Stimulated activated CD8-positive, alpha-beta memory T cell treated with anti-CD3 and anti-CD28 coated beads, Interleukin-15, amount 100 ng/mL, for 24 hours (primary cell): ENCODE data around the gene PDE5A.
"Not testable (repeated sequence)": the region's sequence is repeated elsewhere in the genome, so short reads cannot be mapped to it uniquely, and the experiment has no call there.

ENCODE experiments used
- DNase-seq: peaks from one replicate; pipeline ENCODE4 v3.0.0-alpha.2; 2020; ENCODE audit warnings: low read depth

The PDE5A gene

GRCh38 chr4:119518915-119519410, 109.6 kb downstream of the PDE5A start:
- DNase-seq: no peak

GRCh38 chr4:119518230-119518892, 110.2 kb downstream of the PDE5A start:
- DNase-seq: no peak

- DNase-seq: no peak
Measured at GRCh38 chr4:119517361-119518229, 111.0 kb downstream of the PDE5A start.

- no peak for DNase-seq
Measured at GRCh38 chr4:119512398-119512797, 116.2 kb downstream of the PDE5A start.

GRCh38 chr4:119510395-119511149, 118.0 kb downstream of the PDE5A start:
- DNase-seq: no peak

GRCh38 chr4:119508281-119508680, 120.3 kb downstream of the PDE5A start:
- DNase-seq: no peak

GRCh38 chr4:119506806-119507205, 121.8 kb downstream of the PDE5A start:
- DNase-seq: no peak

- no peak for DNase-seq
Measured at GRCh38 chr4:119504616-119505015, 124.0 kb downstream of the PDE5A start.

- no peak for DNase-seq
Measured at GRCh38 chr4:119501740-119502139, 126.9 kb downstream of the PDE5A start.

- no peak for DNase-seq
Measured at GRCh38 chr4:119498527-119498926, 130.1 kb downstream of the PDE5A start.

GRCh38 chr4:119493886-119494285, 134.7 kb downstream of the PDE5A start:
- DNase-seq: no peak

GRCh38 chr4:119493419-119493818, 135.2 kb downstream of the PDE5A start:
- no peak for DNase-seq

- no peak for DNase-seq
Measured at GRCh38 chr4:119490335-119490734, 138.3 kb downstream of the PDE5A start.

GRCh38 chr4:119489305-119489704, 139.3 kb downstream of the PDE5A start:
- no peak for DNase-seq

- DNase-seq: no peak
Measured at GRCh38 chr4:119480331-119480730, 148.3 kb downstream of the PDE5A start.

- DNase-seq: no peak
Measured at GRCh38 chr4:119479835-119480234, 148.8 kb downstream of the PDE5A start.

GRCh38 chr4:119479180-119479808, 149.3 kb downstream of the PDE5A start:
- no peak for DNase-seq

GRCh38 chr4:119478446-119479179, 150.0 kb downstream of the PDE5A start:
- no peak for DNase-seq

- DNase-seq: no peak
Measured at GRCh38 chr4:119477412-119478053, 151.1 kb downstream of the PDE5A start.

GRCh38 chr4:119471259-119471658, 157.3 kb downstream of the PDE5A start:
- DNase-seq: no peak

- DNase-seq: not testable (repeated sequence)
Measured at GRCh38 chr4:119470737-119471063, 157.9 kb downstream of the PDE5A start.
